Measurements from ENCODE around the gene GALNT10.

DNA sequence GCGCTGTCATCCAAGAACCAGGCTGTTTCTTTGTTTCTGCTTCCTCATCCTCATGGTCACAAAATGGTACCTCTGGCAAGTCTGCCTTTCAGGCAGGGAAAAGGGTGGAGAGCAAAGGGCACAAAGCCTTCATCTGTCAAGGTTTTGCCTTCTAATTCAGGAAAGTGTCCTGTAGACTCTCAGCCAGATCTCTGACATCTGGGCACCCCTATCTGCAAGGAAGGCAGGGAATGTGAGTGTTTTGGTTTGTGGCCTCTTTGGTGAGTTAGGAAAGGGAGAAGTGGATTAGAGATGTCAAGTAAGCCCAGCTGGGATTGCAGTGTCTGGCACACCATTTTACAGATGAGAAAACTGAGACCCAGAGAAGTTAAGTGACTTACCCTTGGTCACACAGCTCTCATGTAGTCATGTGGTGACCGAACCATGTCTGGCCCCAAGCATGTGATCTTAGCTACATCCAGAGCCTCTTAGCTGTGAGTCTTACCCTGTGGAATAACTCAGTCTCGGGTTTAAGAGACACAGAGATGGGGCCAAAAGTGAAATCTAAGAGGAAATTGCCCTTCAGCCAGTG is 139.6 kb downstream of the GALNT10 start:
- TF ChIP-seq, protein P1, sequence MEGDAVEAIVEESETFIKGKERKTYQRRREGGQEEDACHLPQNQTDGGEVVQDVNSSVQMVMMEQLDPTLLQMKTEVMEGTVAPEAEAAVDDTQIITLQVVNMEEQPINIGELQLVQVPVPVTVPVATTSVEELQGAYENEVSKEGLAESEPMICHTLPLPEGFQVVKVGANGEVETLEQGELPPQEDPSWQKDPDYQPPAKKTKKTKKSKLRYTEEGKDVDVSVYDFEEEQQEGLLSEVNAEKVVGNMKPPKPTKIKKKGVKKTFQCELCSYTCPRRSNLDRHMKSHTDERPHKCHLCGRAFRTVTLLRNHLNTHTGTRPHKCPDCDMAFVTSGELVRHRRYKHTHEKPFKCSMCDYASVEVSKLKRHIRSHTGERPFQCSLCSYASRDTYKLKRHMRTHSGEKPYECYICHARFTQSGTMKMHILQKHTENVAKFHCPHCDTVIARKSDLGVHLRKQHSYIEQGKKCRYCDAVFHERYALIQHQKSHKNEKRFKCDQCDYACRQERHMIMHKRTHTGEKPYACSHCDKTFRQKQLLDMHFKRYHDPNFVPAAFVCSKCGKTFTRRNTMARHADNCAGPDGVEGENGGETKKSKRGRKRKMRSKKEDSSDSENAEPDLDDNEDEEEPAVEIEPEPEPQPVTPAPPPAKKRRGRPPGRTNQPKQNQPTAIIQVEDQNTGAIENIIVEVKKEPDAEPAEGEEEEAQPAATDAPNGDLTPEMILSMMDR (IDR thresholded peaks at IDR 0.05), result no peak
- no peak for TF ChIP-seq POLR2A (IDR thresholded peaks at IDR 0.05)

Measured in stomach (tissue), 4 donors.